HEK293T (cell line): ENCODE measurements around the gene RITA1.

Source experiments
- BHLHE40 ChIP-seq: fragments of 450-650 bp; IDR thresholded peaks from 2 replicates; pipeline ENCODE4 v1.6.1; 2016; ENCODE audit warnings: mild to moderate bottlenecking, moderate library complexity, borderline replicate concordance
- FOXA1 ChIP-seq: fragments of 450-650 bp; IDR thresholded peaks from 2 replicates; pipeline ENCODE4 v1.6.1; 2016; ENCODE audit warnings: mild to moderate bottlenecking

GRCh38 chr12:113180333-113180732 lies 5.2 kb upstream of the RITA1 start:
- TF ChIP-seq FOXA1 (no peak), BHLHE40 (no peak)
